ENCODE results near the gene ATMIN.

ATMIN gene

DNA sequence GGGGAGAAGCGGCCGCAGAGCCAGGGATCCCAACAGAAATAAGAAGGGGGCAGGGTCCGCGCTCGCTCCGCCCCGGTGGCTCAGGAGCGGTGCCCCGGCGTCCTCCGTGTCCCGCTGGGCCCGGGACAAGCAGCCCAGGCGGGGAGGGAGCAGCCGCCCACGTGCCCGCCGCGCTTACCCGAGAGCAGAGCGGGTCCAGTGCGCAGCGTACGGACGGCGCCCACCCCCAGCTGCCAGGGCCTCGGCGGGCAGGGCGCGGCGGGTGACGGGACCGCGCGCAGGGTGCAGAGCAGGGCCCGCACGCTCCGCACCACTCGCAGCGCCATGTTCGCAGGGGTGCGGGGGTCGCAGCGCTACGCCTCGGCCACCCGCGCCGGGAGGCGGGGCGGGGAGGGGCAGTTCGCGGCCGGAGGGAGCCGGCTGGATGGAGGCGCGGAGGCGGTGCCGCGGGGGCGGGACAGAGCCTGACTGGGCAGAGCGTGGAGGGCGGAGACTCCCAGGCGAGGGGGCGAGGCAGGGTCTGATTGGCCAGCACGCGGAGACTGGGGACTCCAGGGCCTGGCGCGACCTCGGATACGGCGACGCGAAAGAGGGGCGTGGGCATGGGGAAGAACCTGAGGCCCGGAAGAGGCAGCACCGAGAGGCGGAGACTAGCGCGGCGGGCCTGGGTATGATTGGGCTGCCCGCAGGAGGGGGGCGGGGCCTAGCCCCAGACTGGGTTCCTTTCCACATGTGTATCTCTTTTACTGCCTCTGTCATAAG is 60.5 kb downstream of the ATMIN start, which contains the start of gene GCSH:
Gene GCSH (minus strand): TSS at position 443 of the 762 bp plus-strand sequence. CDS start 117 bp downstream, at position 326.
- Histone ChIP-seq H3K36me3 (ENCODE audit: low read depth) (peaks cover 28% of the 10 kb centered on the region), H3K4me1 (ENCODE audit: insufficient read depth, poor library complexity, severe bottlenecking) (peaks cover 18% of the 10 kb centered on the region), H3K4me3 (ENCODE audit: severe bottlenecking) (peak within 1 kb of the TSS; percentile 94), H3K9me3 (ENCODE audit: severe bottlenecking) (no peaks in the 10 kb centered on the region), H3K27ac (ENCODE audit: poor library complexity, severe bottlenecking) (peak within 1 kb of the TSS; percentile 38), H3K27me3 (ENCODE audit: insufficient read depth, poor library complexity, severe bottlenecking) (no peaks in the 10 kb centered on the region)
- peak; percentile 100 for DNase-seq (ENCODE audit: low spot score)
- peak; percentile 97 for ATAC-seq (ENCODE audit: low read depth)
- TF ChIP-seq, protein P1, sequence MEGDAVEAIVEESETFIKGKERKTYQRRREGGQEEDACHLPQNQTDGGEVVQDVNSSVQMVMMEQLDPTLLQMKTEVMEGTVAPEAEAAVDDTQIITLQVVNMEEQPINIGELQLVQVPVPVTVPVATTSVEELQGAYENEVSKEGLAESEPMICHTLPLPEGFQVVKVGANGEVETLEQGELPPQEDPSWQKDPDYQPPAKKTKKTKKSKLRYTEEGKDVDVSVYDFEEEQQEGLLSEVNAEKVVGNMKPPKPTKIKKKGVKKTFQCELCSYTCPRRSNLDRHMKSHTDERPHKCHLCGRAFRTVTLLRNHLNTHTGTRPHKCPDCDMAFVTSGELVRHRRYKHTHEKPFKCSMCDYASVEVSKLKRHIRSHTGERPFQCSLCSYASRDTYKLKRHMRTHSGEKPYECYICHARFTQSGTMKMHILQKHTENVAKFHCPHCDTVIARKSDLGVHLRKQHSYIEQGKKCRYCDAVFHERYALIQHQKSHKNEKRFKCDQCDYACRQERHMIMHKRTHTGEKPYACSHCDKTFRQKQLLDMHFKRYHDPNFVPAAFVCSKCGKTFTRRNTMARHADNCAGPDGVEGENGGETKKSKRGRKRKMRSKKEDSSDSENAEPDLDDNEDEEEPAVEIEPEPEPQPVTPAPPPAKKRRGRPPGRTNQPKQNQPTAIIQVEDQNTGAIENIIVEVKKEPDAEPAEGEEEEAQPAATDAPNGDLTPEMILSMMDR (IDR thresholded peaks at IDR 0.05; ENCODE audit: poor library complexity, severe bottlenecking): no peak

- TF ChIP-seq, protein P1 (IDR thresholded peaks at IDR 0.05; ENCODE audit: poor library complexity, severe bottlenecking): no peak
- DNase-seq (ENCODE audit: low spot score) (no peak), ATAC-seq (ENCODE audit: low read depth) (no peak)
- Histone ChIP-seq H3K36me3 (ENCODE audit: low read depth) (peaks cover 22% of the 10 kb centered on the region), H3K4me3 (ENCODE audit: severe bottlenecking) (peak overlapping the region; percentile 94), H3K9me3 (ENCODE audit: severe bottlenecking) (no peaks in the 10 kb centered on the region), H3K4me1 (ENCODE audit: insufficient read depth, poor library complexity, severe bottlenecking) (peaks cover 18% of the 10 kb centered on the region), H3K27ac (ENCODE audit: poor library complexity, severe bottlenecking) (peak overlapping the region; percentile 15), H3K27me3 (ENCODE audit: insufficient read depth, poor library complexity, severe bottlenecking) (no peaks in the 10 kb centered on the region)
Observed at GRCh38 chr16:81096715-81097208, 61.1 kb downstream of the ATMIN start.

All from RWPE2 (cell line).